H9 (cell line): Measurements from ENCODE around the gene EPHB3. TPM values are rescaled to one million over a fixed set of nuclear protein-coding genes. Genes with fewer than 3 reads are reported as not detected.

Source experiments
- DNase-seq: peaks from one replicate; pipeline ENCODE4 v3.0.0-alpha.2; 2017
- H2AFZ ChIP-seq: one replicate; pipeline ENCODE4 v1.6.1; 2013; ENCODE audit warnings: mild to moderate bottlenecking, low read length, control low read depth, moderate library complexity
- H2AK5ac ChIP-seq: 2 replicates; pipeline ENCODE4 v1.6.1; 2013; ENCODE audit warnings: low read length, control low read depth, mixed read lengths; ENCODE audit not compliant: insufficient read length
- H2BK120ac ChIP-seq: one replicate; pipeline ENCODE4 v1.6.1; 2013; ENCODE audit warnings: low read depth, mild to moderate bottlenecking, low read length, control low read depth, inconsistent platforms; ENCODE audit not compliant: poor library complexity, severe bottlenecking
- H2BK12ac ChIP-seq: 2 replicates; pipeline ENCODE4 v1.6.1; 2013; ENCODE audit warnings: low read length, control low read depth, mixed read lengths, low read depth; ENCODE audit not compliant: insufficient read length
- H2BK15ac ChIP-seq: 2 replicates; pipeline ENCODE4 v1.6.1; 2013; ENCODE audit warnings: low read depth, low read length, control low read depth
- H2BK20ac ChIP-seq: one replicate; pipeline ENCODE4 v1.6.1; 2013; ENCODE audit warnings: low read depth, mild to moderate bottlenecking, low read length, control low read depth, inconsistent platforms; ENCODE audit not compliant: poor library complexity, severe bottlenecking
- H2BK5ac ChIP-seq: 2 replicates; pipeline ENCODE4 v1.6.1; 2013; ENCODE audit warnings: low read length, control low read depth, mixed read lengths; ENCODE audit not compliant: insufficient read length
- H3K14ac ChIP-seq: 2 replicates; pipeline ENCODE4 v1.6.1; 2013; ENCODE audit warnings: low read length, control low read depth; ENCODE audit not compliant: insufficient read depth
- H3K18ac ChIP-seq: 2 replicates; pipeline ENCODE4 v1.6.1; 2013; ENCODE audit warnings: low read depth, mild to moderate bottlenecking, mixed read lengths, low read length, control low read depth; ENCODE audit not compliant: insufficient read length
- H3K23ac ChIP-seq: 2 replicates; pipeline ENCODE4 v1.6.1; 2013; ENCODE audit warnings: low read length, control low read depth, mixed read lengths, low read depth; ENCODE audit not compliant: insufficient read length
- H3K23me2 ChIP-seq: 2 replicates; pipeline ENCODE4 v1.6.1; 2013; ENCODE audit warnings: low read depth, mild to moderate bottlenecking, mixed read lengths, low read length, control low read depth; ENCODE audit not compliant: insufficient read length, poor library complexity, severe bottlenecking
- H3K27ac ChIP-seq: 2 replicates; pipeline ENCODE4 v1.5.1; 2013; ENCODE audit warnings: low read length, control low read depth, mixed read lengths, low read depth; ENCODE audit not compliant: insufficient read length
- H3K27me3 ChIP-seq: 2 replicates; pipeline ENCODE4 v1.6.1; 2013; ENCODE audit warnings: low read length, control low read depth, inconsistent platforms; ENCODE audit not compliant: insufficient read depth
- H3K4ac ChIP-seq: 2 replicates; pipeline ENCODE4 v1.6.1; 2013; ENCODE audit warnings: low read depth, mild to moderate bottlenecking, control low read depth, inconsistent platforms, low read length, moderate library complexity
- H3K4me1 ChIP-seq: 2 replicates; pipeline ENCODE4 v1.6.1; 2013; ENCODE audit warnings: low read length, control low read depth, inconsistent platforms; ENCODE audit not compliant: insufficient read depth
- H3K4me2 ChIP-seq: 2 replicates; pipeline ENCODE4 v1.6.1; 2013; ENCODE audit warnings: low read length, control low read depth, mixed read lengths; ENCODE audit not compliant: insufficient read length, insufficient read depth
- H3K56ac ChIP-seq: 2 replicates; pipeline ENCODE4 v1.6.1; 2013; ENCODE audit warnings: low read depth, mild to moderate bottlenecking, mixed read lengths, low read length, control low read depth; ENCODE audit not compliant: insufficient read length
- H3K79me1 ChIP-seq: 2 replicates; pipeline ENCODE4 v1.6.1; 2013; ENCODE audit warnings: low read depth, mild to moderate bottlenecking, moderate library complexity, low read length, control low read depth, inconsistent platforms; ENCODE audit not compliant: insufficient read depth, poor library complexity, severe bottlenecking
- H3K79me2 ChIP-seq: 2 replicates; pipeline ENCODE4 v1.6.1; 2013; ENCODE audit warnings: low read length, control low read depth, inconsistent platforms; ENCODE audit not compliant: insufficient read depth
- H3K9ac ChIP-seq: 2 replicates; pipeline ENCODE4 v1.6.1; 2013; ENCODE audit warnings: low read length, control low read depth, mixed read lengths; ENCODE audit not compliant: insufficient read length; ENCODE audit errors: extremely low read depth
- H3K9me3 ChIP-seq: one replicate; pipeline ENCODE4 v1.6.1; 2013; ENCODE audit warnings: low read depth, low read length, inconsistent platforms; ENCODE audit not compliant: control insufficient read depth
- H3T11ph ChIP-seq: one replicate; pipeline ENCODE4 v1.6.1; 2013; ENCODE audit warnings: mild to moderate bottlenecking, low read length, control low read depth, inconsistent platforms
- H4K20me1 ChIP-seq: one replicate; pipeline ENCODE4 v1.6.1; 2013; ENCODE audit not compliant: control insufficient read depth, insufficient read length, insufficient read depth
- H4K5ac ChIP-seq: 2 replicates; pipeline ENCODE4 v1.6.1; 2013; ENCODE audit warnings: low read depth, mild to moderate bottlenecking, mixed read lengths, low read length, control low read depth; ENCODE audit not compliant: insufficient read length
- H4K8ac ChIP-seq: replicated peaks from 2 replicates; pipeline ENCODE4 v1.6.1; 2013; ENCODE audit warnings: low read length, control low read depth, mixed read lengths, low read depth; ENCODE audit not compliant: insufficient read length
- H4K91ac ChIP-seq: 2 replicates; pipeline ENCODE4 v1.6.1; 2013; ENCODE audit warnings: low read depth, mild to moderate bottlenecking, moderate library complexity, mixed read lengths, low read length, control low read depth; ENCODE audit not compliant: insufficient read length
- H3K27ac Mint-ChIP-seq, 3 experiments: 2 replicates in 2 of 3; 3 replicates in 1 of 3; pipeline ENCODE4 v1.8.0; 2020 to 2021; ENCODE audit warnings: mixed read lengths in 3 of 3, mild to moderate bottlenecking in 1 of 3, moderate library complexity in 1 of 3
- H3K27me3 Mint-ChIP-seq: 2 replicates; pipeline ENCODE4 v1.8.0; 2021; ENCODE audit warnings: low read depth, mild to moderate bottlenecking, moderate library complexity, mixed read lengths
- H3K36me3 Mint-ChIP-seq, 3 experiments: 2 replicates in 2 of 3; 3 replicates in 1 of 3; pipeline ENCODE4 v1.8.0; 2020 to 2021; ENCODE audit warnings: low read depth in 3 of 3, mixed read lengths in 3 of 3; ENCODE audit not compliant: insufficient read depth in 1 of 3
- H3K4me1 Mint-ChIP-seq, 2 experiments: 2 replicates each; pipeline ENCODE4 v1.8.0; 2020; ENCODE audit warnings: mixed read lengths in 2 of 2
- H3K4me3 Mint-ChIP-seq, 2 experiments: 2 replicates in 1 of 2; 3 replicates in 1 of 2; pipeline ENCODE4 v1.8.0; 2020 to 2021; ENCODE audit warnings: mild to moderate bottlenecking in 2 of 2, mixed read lengths in 2 of 2, moderate library complexity in 1 of 2
- H3K9me3 Mint-ChIP-seq, 2 experiments: 2 replicates in 1 of 2; 3 replicates in 1 of 2; pipeline ENCODE4 v1.8.0; 2020; ENCODE audit warnings: mild to moderate bottlenecking in 2 of 2, mixed read lengths in 2 of 2, moderate library complexity in 1 of 2
- CTCF ChIP-seq: fragments of 200-600 bp; sonication (generic); conservative IDR thresholded peaks from 3 replicates; pipeline ENCODE4 v1.8.0; 2021; ENCODE audit warnings: antibody characterized with exemption, mild to moderate bottlenecking
- WGBS: extraction: QIAGEN DNeasy Blood & Tissue Kit; methylation state at CpG from one replicate; pipeline ENCODE4 v1.1.7; 2013; ENCODE audit warnings: missing lambda C conversion rate, low lambda C conversion rate, mixed read lengths; ENCODE audit not compliant: insufficient read length; ENCODE audit errors: extremely low coverage; 5-methylcytosine and 5-hydroxymethylcytosine counted together
- total RNA-seq: library from RNA; stranded (reverse); gene quantifications from 2 replicates; pipeline ENCODE4 v1.2.1, GENCODE V29; 2021

The EPHB3 gene
- total RNA-seq, 1 experiment from 2014 or later, result 1.0 TPM

DNA sequence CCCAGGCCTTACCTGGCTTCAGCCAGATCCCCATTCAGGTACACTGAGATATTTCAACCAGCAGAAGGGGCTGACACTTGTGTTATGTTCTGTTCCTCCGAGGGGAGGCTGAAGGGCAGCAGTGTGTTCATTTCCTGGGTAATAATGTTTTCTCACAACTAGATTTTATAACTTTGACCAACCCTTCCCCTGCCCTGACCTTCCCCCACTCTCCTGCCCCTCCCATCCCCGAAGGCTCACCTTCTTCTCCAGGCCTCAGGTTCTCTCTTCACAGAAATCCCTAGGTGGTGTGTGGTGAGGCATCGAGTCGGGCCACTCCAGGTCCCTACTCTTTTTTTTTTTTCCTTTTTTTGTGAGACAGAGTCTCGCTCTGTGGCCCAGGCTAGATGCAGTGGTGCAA lies 34.6 kb downstream of the EPHB3 start:
- Histone ChIP-seq H4K8ac (no peak overlapping the region), H3K4me2 (no peak overlapping the region), H3K23me2 (no peaks in the 10 kb centered on the region), H2AK5ac (no peak overlapping the region), H3K4ac (no peak overlapping the region), H2BK15ac (no peak overlapping the region), H2BK12ac (no peak overlapping the region), H3K56ac (no peak overlapping the region), H3K27me3 (peaks cover 22% of the 10 kb centered on the region), H3K27ac (no peak overlapping the region), H4K20me1 (peaks cover 3% of the 10 kb centered on the region), H3K4me1 (peaks cover 6% of the 10 kb centered on the region; the same call in 1 of the 2 replicates), H3K14ac (no peak overlapping the region), H4K5ac (no peak overlapping the region), H3T11ph (no peak overlapping the region), H2BK5ac (no peak overlapping the region), H3K18ac (no peak overlapping the region), H2AFZ (no peak overlapping the region), H3K23ac (no peak overlapping the region), H4K91ac (no peak overlapping the region), H3K9me3 (no peaks in the 10 kb centered on the region), H3K9ac (no peak overlapping the region), H3K79me1 (no peaks in the 10 kb centered on the region), H2BK20ac (no peak overlapping the region), H3K79me2 (no peaks in the 10 kb centered on the region), H2BK120ac (no peak overlapping the region)
- Mint-ChIP-seq H3K27me3 (peaks cover 77% of the 10 kb centered on the region), H3K4me3 (no peak overlapping the region; a peak in 1 of 5 replicates), H3K27ac (0 out of 7 replicates have a peak overlapping the region, but pooled peaks of 1 of the 3 experiments have one; percentile 82), H3K36me3 (no peaks in the 10 kb centered on the region; a peak in 1 of 7 replicates), H3K9me3 (peaks cover 0 to 2% of the 10 kb centered on the region in 2 experiments; a peak in 2 of 5 replicates), H3K4me1 (peaks cover 33 to 55% of the 10 kb centered on the region in 2 experiments)
- no peak for TF ChIP-seq CTCF
- DNase-seq, result no peak
- no CpG with 5 or more reads among the region's 5 CpGs for WGBS
